Tibial nerve (tissue), 4 donors: ENCODE data around the gene CHD2. TPM values are rescaled to one million over a fixed set of nuclear protein-coding genes. Genes with fewer than 3 reads are reported as not detected.

Experiments
- DNase-seq, 2 donors: peaks; one replicate each; pipeline ENCODE4 v3.0.0-alpha.2; 2019; ENCODE audit warnings: low spot score in 2 of 2
- H3K27ac ChIP-seq, 4 donors: fragments of 200-600 bp; sonication (generic) in 3 of 4; one replicate each; pipeline ENCODE4 v1.5.1; 2017 to 2019; ENCODE audit warnings: mild to moderate bottlenecking in 1 of 4
- H3K27me3 ChIP-seq, 2 donors: fragments of 200-600 bp; sonication (generic) in 1 of 2; one replicate each; pipeline versions ENCODE4 v1.5.1 to v1.6.0; 2017 to 2019
- H3K36me3 ChIP-seq, 3 donors: fragments of 200-600 bp; sonication (generic); one replicate each; pipeline ENCODE4 v1.5.1; 2018 to 2019
- H3K4me1 ChIP-seq, 4 donors: fragments of 200-600 bp; sonication (generic) in 3 of 4; one replicate each; pipeline ENCODE4 v1.5.1; 2017 to 2019
- H3K4me3 ChIP-seq, 4 donors: fragments of 200-600 bp; sonication (generic) in 3 of 4; one replicate each; pipeline ENCODE4 v1.5.1; 2017 to 2019; ENCODE audit warnings: mild to moderate bottlenecking in 1 of 4, moderate library complexity in 1 of 4
- H3K9me3 ChIP-seq, 4 donors: fragments of 200-600 bp; sonication (generic) in 3 of 4; one replicate each; pipeline ENCODE4 v1.5.1; 2017 to 2019
- EP300 ChIP-seq, 2 donors: sonication (generic); formaldehyde crosslinking; IDR thresholded peaks; one replicate each; pipeline ENCODE4 v1.6.1; 2017; ENCODE audit warnings: antibody characterized with exemption in 2 of 2, mild to moderate bottlenecking in 1 of 2
- POLR2A ChIP-seq, 2 donors: fragments of 450-650 bp; IDR thresholded peaks; one replicate each; pipeline ENCODE4 v1.6.1; 2017; ENCODE audit warnings: antibody characterized with exemption in 2 of 2, mild to moderate bottlenecking in 2 of 2, moderate library complexity in 2 of 2
- WGBS, 2 donors: methylation state at CpG; one replicate each; pipeline ENCODE4 v1.1.5; 2018; 5-methylcytosine and 5-hydroxymethylcytosine counted together
- total RNA-seq, 4 donors: library from RNA; depleted of rRNA; stranded (reverse); fragments of >200 nt; gene quantifications; one replicate each; pipeline ENCODE4 v1.1.0, GENCODE V29; 2016
- TF ChIP-seq, protein P1 (sequence below), 5 experiments: fragments of 200-600 bp in 3 of 5; fragments of 450-650 bp in 2 of 5; sonication (generic) in 3 of 5; IDR thresholded peaks; one replicate each; pipeline ENCODE4 v1.5.1; 2016 to 2019; ENCODE audit warnings: antibody characterized with exemption in 5 of 5, mild to moderate bottlenecking in 3 of 5, moderate library complexity in 2 of 5

The CHD2 gene
- total RNA-seq, 4 donors from 2014 or later: 96.5 to 133 (median 102) TPM

DNA sequence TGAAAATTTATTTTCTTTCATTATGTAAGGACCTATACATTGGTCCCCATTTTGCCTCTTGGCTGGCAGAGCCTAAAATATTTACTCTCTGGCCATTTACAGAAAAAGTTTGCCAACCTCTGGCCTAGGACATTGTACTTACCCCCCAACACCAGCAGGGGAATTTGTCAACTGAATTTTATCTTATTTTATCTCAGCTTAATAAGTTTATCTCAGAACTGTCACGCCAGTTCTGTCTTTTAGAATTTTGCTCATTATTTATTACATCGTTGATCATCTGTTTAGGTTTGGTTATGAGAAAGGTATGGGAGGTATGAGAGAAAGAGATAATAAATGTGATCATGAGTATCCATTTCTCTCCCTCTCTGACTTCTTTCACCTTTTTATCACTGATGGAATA is 38.3 kb downstream of the CHD2 start:
- DNase-seq: no peak
- Histone ChIP-seq H3K9me3 (no peaks in the 10 kb centered on the region), H3K4me1 (peaks cover 0 to 11% (median 4%) of the 10 kb centered on the region in 4 donors), H3K36me3 (peaks cover 2 to 88% (median 39%) of the 10 kb centered on the region in 3 donors), H3K27ac (no peak overlapping the region), H3K4me3 (no peak overlapping the region), H3K27me3 (no peaks in the 10 kb centered on the region)
- TF ChIP-seq POLR2A (IDR thresholded peaks at IDR 0.05) (no peak), EP300 (IDR thresholded peaks at IDR 0.05) (no peak)
- TF ChIP-seq, protein P1, sequence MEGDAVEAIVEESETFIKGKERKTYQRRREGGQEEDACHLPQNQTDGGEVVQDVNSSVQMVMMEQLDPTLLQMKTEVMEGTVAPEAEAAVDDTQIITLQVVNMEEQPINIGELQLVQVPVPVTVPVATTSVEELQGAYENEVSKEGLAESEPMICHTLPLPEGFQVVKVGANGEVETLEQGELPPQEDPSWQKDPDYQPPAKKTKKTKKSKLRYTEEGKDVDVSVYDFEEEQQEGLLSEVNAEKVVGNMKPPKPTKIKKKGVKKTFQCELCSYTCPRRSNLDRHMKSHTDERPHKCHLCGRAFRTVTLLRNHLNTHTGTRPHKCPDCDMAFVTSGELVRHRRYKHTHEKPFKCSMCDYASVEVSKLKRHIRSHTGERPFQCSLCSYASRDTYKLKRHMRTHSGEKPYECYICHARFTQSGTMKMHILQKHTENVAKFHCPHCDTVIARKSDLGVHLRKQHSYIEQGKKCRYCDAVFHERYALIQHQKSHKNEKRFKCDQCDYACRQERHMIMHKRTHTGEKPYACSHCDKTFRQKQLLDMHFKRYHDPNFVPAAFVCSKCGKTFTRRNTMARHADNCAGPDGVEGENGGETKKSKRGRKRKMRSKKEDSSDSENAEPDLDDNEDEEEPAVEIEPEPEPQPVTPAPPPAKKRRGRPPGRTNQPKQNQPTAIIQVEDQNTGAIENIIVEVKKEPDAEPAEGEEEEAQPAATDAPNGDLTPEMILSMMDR (IDR thresholded peaks at IDR 0.05): peak in 1 of 5 experiments; percentile 7
- 89 to 95% methylated on average over 2 of the region's 2 CpGs for WGBS, 2 donors

DNA sequence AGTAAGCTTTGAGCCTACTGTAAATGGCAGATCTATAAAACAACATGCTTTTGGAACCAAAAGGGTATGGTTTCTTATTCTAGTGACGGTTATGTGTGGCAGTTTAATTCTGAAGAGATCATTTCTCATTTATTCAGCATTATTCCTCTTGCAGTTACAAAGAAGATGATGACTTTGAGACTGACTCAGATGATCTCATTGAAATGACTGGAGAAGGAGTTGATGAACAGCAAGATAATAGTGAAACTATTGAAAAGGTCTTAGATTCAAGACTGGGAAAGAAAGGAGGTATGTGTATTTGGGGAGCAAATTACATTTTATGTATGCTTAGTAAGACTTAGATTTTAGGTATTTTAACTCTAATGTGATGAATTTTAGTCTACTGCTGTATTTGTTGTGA is 41.5 kb downstream of the CHD2 start:
- no peak overlapping the region for H3K27ac ChIP-seq
- H3K9me3 ChIP-seq: no peaks in the 10 kb centered on the region
- TF ChIP-seq POLR2A (IDR thresholded peaks at IDR 0.05) (no peak), EP300 (IDR thresholded peaks at IDR 0.05) (no peak)
- TF ChIP-seq, protein P1 (IDR thresholded peaks at IDR 0.05): no peak
- WGBS, 2 donors: 45 to 69% methylated on average over 1 of the region's 1 CpG
- H3K27me3 ChIP-seq: no peaks in the 10 kb centered on the region
- H3K36me3 ChIP-seq: peaks cover 7 to 89% (median 54%) of the 10 kb centered on the region in 3 donors
- H3K4me3 ChIP-seq: no peak overlapping the region
- H3K4me1 ChIP-seq: peaks cover 0 to 2% (median 0%) of the 10 kb centered on the region in 4 donors
- DNase-seq: no peak

DNA sequence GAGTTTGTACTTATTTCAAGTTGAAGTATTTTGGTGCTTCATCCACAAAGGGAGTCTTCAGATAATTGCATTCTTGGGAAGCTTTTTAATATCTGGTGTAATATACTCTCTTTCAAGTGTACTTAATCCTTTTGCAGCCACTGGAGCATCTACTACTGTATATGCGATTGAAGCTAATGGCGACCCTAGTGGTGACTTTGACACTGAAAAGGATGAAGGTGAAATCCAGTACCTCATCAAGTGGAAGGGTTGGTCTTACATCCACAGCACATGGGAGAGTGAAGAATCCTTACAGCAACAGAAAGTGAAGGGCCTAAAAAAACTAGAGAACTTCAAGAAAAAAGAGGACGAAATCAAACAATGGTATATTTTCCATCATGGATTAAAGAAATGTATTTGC is 42.6 kb downstream of the CHD2 start:
- Histone ChIP-seq H3K9me3 (peaks cover 0 to 3% (median 0%) of the 10 kb centered on the region in 4 donors), H3K4me1 (no peaks in the 10 kb centered on the region), H3K36me3 (peaks cover 7 to 95% (median 54%) of the 10 kb centered on the region in 3 donors)

DNA sequence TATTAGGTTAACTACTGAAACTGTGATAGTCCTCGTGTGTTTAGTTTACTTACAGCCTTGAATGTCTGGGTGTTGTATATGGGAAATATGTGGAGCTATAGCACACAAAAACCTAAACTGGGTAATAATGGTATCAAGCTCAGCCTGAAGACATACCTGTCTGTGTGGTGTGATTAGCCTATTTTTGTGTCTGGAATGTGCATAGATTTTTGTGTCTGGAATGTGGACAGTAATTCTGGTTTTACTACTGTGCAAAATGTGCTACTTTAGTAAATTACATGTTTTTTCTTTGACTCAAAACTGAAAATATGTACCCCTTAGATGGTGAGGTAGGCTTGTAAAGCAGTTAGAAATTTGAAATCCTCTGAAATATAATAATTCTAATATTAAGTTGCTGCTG is 43.5 kb downstream of the CHD2 start:
- Histone ChIP-seq H3K27ac (no peak overlapping the region), H3K4me3 (no peak overlapping the region), H3K36me3 (peaks cover 7 to 96% (median 53%) of the 10 kb centered on the region in 3 donors), H3K4me1 (no peaks in the 10 kb centered on the region), H3K27me3 (no peaks in the 10 kb centered on the region), H3K9me3 (peaks cover 0 to 11% (median 1%) of the 10 kb centered on the region in 4 donors)
- DNase-seq: no peak
- no peak for TF ChIP-seq POLR2A (IDR thresholded peaks at IDR 0.05)
- TF ChIP-seq EP300 (IDR thresholded peaks at IDR 0.05): no peak
- TF ChIP-seq, protein P1 (IDR thresholded peaks at IDR 0.05): no peak
- WGBS, 2 donors: 68 to 75% methylated on average over 1 of the region's 1 CpG

More for the DNA sequence above, 42.6 kb downstream of the CHD2 start:
- H3K27me3 ChIP-seq: no peaks in the 10 kb centered on the region
- WGBS, 2 donors: 94 to 95% methylated on average over 3 of the region's 3 CpGs
- TF ChIP-seq EP300 (IDR thresholded peaks at IDR 0.05) (no peak), POLR2A (IDR thresholded peaks at IDR 0.05) (no peak)
- H3K4me3 ChIP-seq: no peak overlapping the region
- no peak overlapping the region for H3K27ac ChIP-seq
- DNase-seq: no peak

DNA sequence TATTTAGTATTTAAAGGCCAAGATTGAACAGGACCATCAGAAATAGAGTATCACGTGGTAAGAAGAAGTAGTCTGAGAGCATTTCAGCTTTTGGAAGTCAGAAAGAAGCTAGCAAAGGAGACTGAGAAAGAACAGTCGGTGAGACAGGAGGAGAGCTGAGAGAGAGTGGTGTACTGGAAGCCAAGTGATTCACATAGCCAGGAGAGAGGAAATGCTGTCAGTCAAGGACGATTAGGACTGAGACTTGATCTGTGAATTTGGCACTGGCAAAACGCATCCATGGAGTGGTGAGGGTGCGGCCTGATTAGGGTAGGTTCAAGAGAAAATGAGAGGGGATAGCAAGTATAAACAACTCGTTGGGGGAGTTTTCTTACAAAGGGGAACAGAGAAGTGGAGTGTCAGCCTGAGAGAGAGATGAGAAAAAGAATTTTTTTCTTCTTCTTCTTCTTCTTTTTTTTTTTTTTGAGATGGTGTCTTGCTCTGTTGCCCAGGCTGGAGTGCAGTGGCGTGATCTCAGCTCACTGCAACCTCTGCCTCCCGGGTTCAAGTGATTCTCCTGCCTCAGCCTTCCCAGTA is 44.9 kb downstream of the CHD2 start:
- 85 to 88% methylated on average over 8 of the region's 8 CpGs for WGBS, 2 donors
- no peak for DNase-seq
- Histone ChIP-seq H3K27me3 (no peaks in the 10 kb centered on the region), H3K9me3 (peaks cover 0 to 25% (median 12%) of the 10 kb centered on the region in 4 donors), H3K27ac (no peak overlapping the region), H3K36me3 (peaks cover 12 to 96% (median 56%) of the 10 kb centered on the region in 3 donors), H3K4me3 (no peak overlapping the region), H3K4me1 (no peaks in the 10 kb centered on the region)
- no peak for TF ChIP-seq POLR2A (IDR thresholded peaks at IDR 0.05)

DNA sequence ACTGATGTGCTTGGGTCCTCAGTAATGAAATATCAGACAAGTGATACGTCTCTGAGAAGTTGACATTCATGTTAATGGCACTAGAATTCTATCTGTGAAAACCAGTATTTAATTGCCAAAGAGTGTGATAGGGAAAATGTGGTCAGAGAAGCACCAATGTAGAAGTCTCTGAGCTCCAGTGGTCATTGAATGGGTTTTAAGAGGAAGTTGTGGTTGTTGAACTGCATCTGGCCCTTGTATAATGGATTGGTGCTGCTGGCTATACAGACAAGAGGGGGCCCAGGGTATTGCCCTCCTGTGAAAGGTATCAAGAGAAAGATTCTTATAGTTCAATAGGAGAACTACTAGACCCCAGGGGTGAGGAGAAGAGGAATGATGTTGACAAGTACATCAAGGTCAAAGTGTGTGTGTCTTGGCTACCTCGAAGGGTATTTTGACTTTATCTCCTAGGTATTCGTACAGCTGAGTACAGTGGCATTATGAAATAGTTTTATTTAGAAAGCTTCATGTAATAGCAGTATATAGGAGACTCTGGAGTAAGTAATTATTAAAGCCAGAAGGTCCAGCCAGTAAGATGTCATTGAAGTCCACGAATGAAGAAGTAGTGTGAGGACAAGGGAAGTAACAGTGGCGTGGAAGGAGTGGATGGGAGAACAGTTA is 47.1 kb downstream of the CHD2 start:
- DNase-seq: no peak
- TF ChIP-seq POLR2A (IDR thresholded peaks at IDR 0.05): no peak
- TF ChIP-seq EP300 (IDR thresholded peaks at IDR 0.05): no peak
- TF ChIP-seq, protein P1 (IDR thresholded peaks at IDR 0.05): no peak
- H3K9me3 ChIP-seq: peaks cover 0 to 30% (median 12%) of the 10 kb centered on the region in 4 donors
- 96 to 99% methylated on average over 5 of the region's 5 CpGs for WGBS, 2 donors
- peaks cover 0 to 13% (median 0%) of the 10 kb centered on the region in 4 donors for H3K4me1 ChIP-seq
- H3K4me3 ChIP-seq: no peak overlapping the region
- no peaks in the 10 kb centered on the region for H3K27me3 ChIP-seq
- peaks cover 12 to 96% (median 58%) of the 10 kb centered on the region in 3 donors for H3K36me3 ChIP-seq
- H3K27ac ChIP-seq: no peak overlapping the region
